Heart left ventricle (tissue), 16 donors: Measurements from ENCODE around the gene EFEMP2. TPM values are rescaled to one million over a fixed set of nuclear protein-coding genes. Genes with fewer than 3 reads are reported as not detected.

Source experiments
- ATAC-seq, 4 donors: fragments of 200-7000 bp; cut with Tn5 transposase; one replicate each; pipeline ENCODE4 v1.9.1; 2020 to 2022; ENCODE audit warnings: moderate library complexity in 4 of 4, mild to moderate bottlenecking in 3 of 4, moderate number of reproducible peaks in 1 of 4
- DNase-seq, 5 donors: peaks; one replicate each; pipeline ENCODE4 v3.0.0-alpha.2; 2020
- H3K27ac ChIP-seq, 12 donors: fragments of 200-600 bp; sonication (generic) in 4 of 12; one replicate each; pipeline versions ENCODE4 v1.5.0 to v1.8.0; 2016 to 2022; ENCODE audit warnings: mild to moderate bottlenecking in 2 of 12
- H3K27me3 ChIP-seq, 9 donors: fragments of 200-600 bp; sonication (generic) in 2 of 9; one replicate each; pipeline versions ENCODE4 v1.5.1 to v1.8.0; 2016 to 2022; ENCODE audit warnings: mild to moderate bottlenecking in 3 of 9
- H3K36me3 ChIP-seq, 9 donors: fragments of 200-600 bp; sonication (generic) in 2 of 9; one replicate each; pipeline versions ENCODE4 v1.5.0 to v1.8.0; 2018 to 2022; ENCODE audit warnings: mild to moderate bottlenecking in 2 of 9
- H3K4me1 ChIP-seq, 12 donors: fragments of 200-600 bp; sonication (generic) in 4 of 12; one replicate each; pipeline versions ENCODE4 v1.5.0 to v1.8.0; 2016 to 2022; ENCODE audit warnings: mild to moderate bottlenecking in 3 of 12
- H3K4me3 ChIP-seq, 12 donors: fragments of 200-600 bp; sonication (generic) in 4 of 12; one replicate each; pipeline versions ENCODE4 v1.5.0 to v1.8.0; 2017 to 2022; ENCODE audit warnings: mild to moderate bottlenecking in 9 of 12, moderate library complexity in 4 of 12
- H3K9me3 ChIP-seq, 12 donors: fragments of 200-600 bp; sonication (generic) in 4 of 12; one replicate each; pipeline versions ENCODE4 v1.5.0 to v1.8.0; 2016 to 2022; ENCODE audit warnings: mild to moderate bottlenecking in 1 of 12
- CTCF ChIP-seq, 12 donors: fragments of 200-600 bp; sonication (generic) in 4 of 12; IDR thresholded peaks; one replicate each; pipeline versions ENCODE4 v1.5.0 to v1.8.0; 2018 to 2022; ENCODE audit warnings: antibody characterized with exemption in 12 of 12, mild to moderate bottlenecking in 5 of 12
- POLR2A ChIP-seq, 2 donors: fragments of 450-650 bp; IDR thresholded peaks; one replicate each; pipeline ENCODE4 v1.6.1; 2017; ENCODE audit warnings: antibody characterized with exemption in 2 of 2, mild to moderate bottlenecking in 2 of 2, moderate library complexity in 2 of 2
- WGBS, 4 donors: extraction: QIAGEN DNeasy Blood & Tissue Kit in 2 of 4; methylation state at CpG; one replicate each; pipeline versions ENCODE4 v1.1.5 to v1.1.7; 2013 to 2018; 5-methylcytosine and 5-hydroxymethylcytosine counted together
- intact Hi-C, 10 donors: fragments of 100-400 bp; cut with DNase I; formaldehyde crosslinking; loops; one replicate each; pipeline versions ENCODE4 v1.11.1 to v1.14.2; 2022
- polyA plus RNA-seq, 2 donors: library from polyadenylated mRNA; stranded (reverse); fragments of 200-250 nt; gene quantifications; one replicate each; pipeline ENCODE4 v1.2.3, GENCODE V29; 2013
- total RNA-seq, 9 donors: library from RNA; depleted of rRNA in 2 of 9; stranded (reverse); fragments of >200 nt in 2 of 9; fragmentation: NEBNext Ultra II Directional in 3 of 9; extraction: Animal tissue kit (Norgen Biotek cat#: 25700) in 3 of 9; gene quantifications; one replicate each; pipeline versions ENCODE4 v1.1.0 to v1.2.4, GENCODE V29; 2016 to 2023
- donor health status: ischemic (EF 13 %, LVEDD 7.1; RV severe dilation, severe dysfunction).
- donor health status: healthy with polysubstance abuse.
- donor health status: DM: no; HTN: yes; CAD: no.
- donor health status: DM: no; HTN: no; CAD: no.
- donor health status: ischemic (EF 25% LVEDD 6.9; RV normal size, moderate dysfunction).
- donor health status: ischemic (EF 25% LVEDD 5.7; RV mildly dilated, moderate dysfunction).
- donor health status: healthy.
- donor health status: DM: yes; HTN: yes; CAD: no.
- donor health status: ischemic (EF 35%, LVEDD 5.7; RV mildly dilated, moderate dysfunction).
- donor health status: nonischemic (EF 11% LVEDD 7.7; RV severe dilation, severe dysfunction).
- donor health status: DM: yes; HTN: yes; CAD: no.
- donor health status: PGD.
- donor health status: ischemic (EF 29% LVEDD 5.4; RV normal size, mild dysfunction).
- donor health status: nonischemic (EF 23%, LVEDD 6.1; RV moderate dilation, normal function).

Gene EFEMP2
- total and polyA plus RNA-seq, 11 donors: 43.6 to 123 (median 88.4) TPM

- TF ChIP-seq CTCF (IDR thresholded peaks at IDR 0.05) (peak; percentile 82 to 95 (median 90)), POLR2A (IDR thresholded peaks at IDR 0.05) (peak; percentile 38 to 73)
- peak within 1 kb of the TSS; percentile 94 to 99 (median 98) for H3K27ac ChIP-seq
- H3K9me3 ChIP-seq: no peaks in the 10 kb centered on the region
- H3K27me3 ChIP-seq: no peaks in the 10 kb centered on the region
- ATAC-seq: peak; percentile 63 to 77 (median 71)
- H3K4me3 ChIP-seq: peak within 1 kb of the TSS; percentile 74 to 100 (median 92)
- WGBS, 4 donors: 0 to 1% (median 0%) methylated on average over 18 to 78 of the region's 78 CpGs
- peaks cover 0 to 49% (median 32%) of the 10 kb centered on the region in 12 donors for H3K4me1 ChIP-seq
- peaks cover 0 to 51% (median 48%) of the 10 kb centered on the region in 9 donors for H3K36me3 ChIP-seq
- intact Hi-C loops: loop anchor here in 5 of 10 donors (1.0 to 10.0 kb wide), 6 partner anchors 13 to 484 kb away; partner anchors contain the start of genes FIBP (in 2 of the 5), B4GAT1 (in 1 of the 5), BRMS1 (in 1 of the 5) and C11orf68 (in 1 of the 5)
- DNase-seq: peak; percentile 97 to 98 (median 98)
These were observed 12.1 kb downstream of the EFEMP2 start, which contains the start of gene MUS81 for GRCh38 chr11:65860278-65861164. TSS of gene MUS81 (plus strand) at chr11:65860433. CDS start at chr11:65860754, 321 bp downstream.

DNA sequence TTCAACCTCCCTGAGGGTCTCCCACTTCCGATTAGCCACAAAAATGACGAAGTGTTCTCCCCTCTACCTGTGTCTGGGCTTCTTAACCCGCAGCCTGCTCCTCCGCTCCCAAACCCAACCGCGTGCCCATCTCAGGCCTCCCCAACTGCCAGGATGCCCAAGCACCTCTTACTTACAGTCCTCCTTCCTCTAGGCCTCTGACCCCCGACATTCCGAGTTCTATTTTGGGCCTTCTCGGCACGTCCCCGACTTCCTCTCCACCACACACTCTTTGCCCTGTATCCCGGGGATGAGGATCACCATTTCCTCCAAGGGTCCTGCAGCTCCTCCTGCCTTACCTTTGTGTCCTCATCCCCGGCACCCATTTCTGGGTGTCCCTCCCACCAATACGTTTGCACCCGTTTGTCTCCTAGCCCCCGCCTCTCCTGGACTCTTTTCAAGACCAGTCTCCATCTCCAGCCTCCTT lies 12.8 kb downstream of the EFEMP2 start:
- H3K4me1 ChIP-seq: peaks cover 0 to 56% (median 32%) of the 10 kb centered on the region in 12 donors
- DNase-seq: peak in 1 of 5 donors; percentile 55
- TF ChIP-seq POLR2A (IDR thresholded peaks at IDR 0.05) (no peak), CTCF (IDR thresholded peaks at IDR 0.05) (no peak)
- H3K4me3 ChIP-seq: peak overlapping the region; percentile 70 to 100 (median 82)
- intact Hi-C loops: loop anchor here in 6 of 10 donors (1.0 to 10.0 kb wide), 10 partner anchors 13 to 485 kb away; partner anchors contain the start of genes FIBP (in 4 of the 6), EFEMP2 (in 2 of the 6), B4GAT1 (in 1 of the 6) and BRMS1 (in 1 of the 6)
- H3K27me3 ChIP-seq: no peaks in the 10 kb centered on the region
- H3K36me3 ChIP-seq: peaks cover 0 to 51% (median 48%) of the 10 kb centered on the region in 9 donors
- ATAC-seq: no peak
- peak overlapping the region; percentile 94 to 99 (median 98) for H3K27ac ChIP-seq
- H3K9me3 ChIP-seq: no peaks in the 10 kb centered on the region
- WGBS, 4 donors: 1 to 2% (median 1%) methylated on average over 16 of the region's 16 CpGs

DNA sequence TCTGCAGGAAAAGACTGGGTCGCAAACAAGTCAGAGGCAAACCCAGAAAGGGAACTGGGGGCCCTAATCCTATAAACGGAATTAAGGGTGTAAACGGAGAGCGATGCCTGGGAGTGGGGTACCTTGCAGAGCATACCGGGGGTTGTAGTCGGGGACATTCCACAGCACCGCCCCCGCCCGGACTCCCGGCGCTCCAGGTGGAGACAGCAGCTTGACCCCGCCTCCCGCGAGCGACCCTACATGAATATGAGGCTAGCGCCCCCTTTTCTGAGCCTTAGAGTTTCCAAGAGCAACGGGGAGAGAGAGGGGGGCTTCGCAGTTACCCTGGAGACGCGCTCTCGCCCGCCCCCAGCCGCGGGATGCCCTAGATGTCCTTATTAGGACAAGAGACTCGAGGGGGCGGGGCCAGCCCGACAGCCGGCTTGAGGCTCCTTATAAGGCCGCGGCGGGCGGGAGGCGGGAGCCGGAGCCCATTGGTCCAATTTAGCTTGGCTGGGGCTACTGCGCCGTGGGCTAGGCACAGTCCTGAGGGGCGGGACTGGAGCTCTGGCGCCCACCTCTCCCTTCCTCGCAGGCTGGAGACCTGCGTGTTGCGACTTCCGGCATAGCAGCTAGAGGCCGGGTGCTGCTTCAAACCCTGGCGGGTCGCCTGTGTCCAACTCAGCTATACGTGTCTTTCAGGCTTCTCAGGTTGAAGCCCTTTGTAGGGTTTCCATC lies 13.3 kb downstream of the EFEMP2 start:
- peaks cover 0 to 57% (median 32%) of the 10 kb centered on the region in 12 donors for H3K4me1 ChIP-seq
- ATAC-seq (peak; percentile 77 to 87 (median 83)), DNase-seq (peak; percentile 99 to 100 (median 99))
- no peaks in the 10 kb centered on the region for H3K27me3 ChIP-seq
- peak overlapping the region; percentile 74 to 100 (median 92) for H3K4me3 ChIP-seq
- TF ChIP-seq POLR2A (IDR thresholded peaks at IDR 0.05) (peak; percentile 82 to 98), CTCF (IDR thresholded peaks at IDR 0.05) (peak in 5 of 12 donors; percentile 7 to 42 (median 21))
- H3K9me3 ChIP-seq: no peaks in the 10 kb centered on the region
- peak overlapping the region; percentile 94 to 99 (median 98) for H3K27ac ChIP-seq
- intact Hi-C loops: loop anchor here in 4 of 10 donors (1.0 to 10.0 kb wide), 6 partner anchors 14 to 406 kb away; partner anchors contain the start of genes EFEMP2 (in 2 of the 4), FIBP (in 2 of the 4), PCNX3 (in 1 of the 4) and RAB1B (in 1 of the 4)
- H3K36me3 ChIP-seq: peaks cover 0 to 51% (median 48%) of the 10 kb centered on the region in 9 donors
- 0% methylated on average over 25 to 46 of the region's 46 CpGs for WGBS, 4 donors
